DOHH2 (cell line): ENCODE measurements around the gene ZNF483.

Experiments used
- H3F3A ChIP-seq: fragments of 200-600 bp; sonication (generic), shearing (Covaris generic); 2 replicates; pipeline ENCODE4 v1.6.0; 2016; ENCODE audit warnings: antibody characterized with exemption, mild to moderate bottlenecking; ENCODE audit not compliant: control insufficient read depth, insufficient read depth
- H3K27ac ChIP-seq: fragments of 200-600 bp; sonication (generic); 2 replicates; pipeline ENCODE4 v1.5.1; 2014; ENCODE audit warnings: low read depth, mild to moderate bottlenecking, low read length, moderate library complexity
- H3K27me3 ChIP-seq: fragments of 200-600 bp; sonication (generic); 2 replicates; pipeline ENCODE4 v1.6.1; 2014; ENCODE audit warnings: mild to moderate bottlenecking, low read length, mixed read lengths; ENCODE audit not compliant: control insufficient read depth
- H3K36me3 ChIP-seq: fragments of 200-600 bp; sonication (generic); 2 replicates; pipeline ENCODE4 v1.6.1; 2014; ENCODE audit warnings: mild to moderate bottlenecking, low read length, moderate library complexity, mixed read lengths; ENCODE audit not compliant: control insufficient read depth
- H3K4me1 ChIP-seq: fragments of 200-600 bp; sonication (generic); 2 replicates; pipeline ENCODE4 v1.6.1; 2014; ENCODE audit warnings: mild to moderate bottlenecking, low read length, mixed read lengths; ENCODE audit not compliant: control insufficient read depth
- H3K4me2 ChIP-seq: fragments of 200-600 bp; sonication (generic); 2 replicates; pipeline ENCODE4 v1.6.0; 2014; ENCODE audit warnings: mild to moderate bottlenecking, low read length, moderate library complexity
- H3K4me3 ChIP-seq: fragments of 200-600 bp; sonication (generic); 2 replicates; pipeline ENCODE4 v1.5.1; 2014; ENCODE audit warnings: mild to moderate bottlenecking, low read length, mixed read lengths
- H3K79me2 ChIP-seq: fragments of 200-600 bp; sonication (generic); 2 replicates; pipeline ENCODE4 v1.6.1; 2014; ENCODE audit warnings: mild to moderate bottlenecking, low read length, mixed read lengths; ENCODE audit not compliant: control insufficient read depth
- H3K9me2 ChIP-seq: fragments of 200-600 bp; sonication (generic); replicated peaks from 2 replicates; pipeline ENCODE4 v1.6.1; 2014; ENCODE audit warnings: mild to moderate bottlenecking, low read length, mixed read lengths; ENCODE audit not compliant: control insufficient read depth
- H3K9me3 ChIP-seq: fragments of 200-600 bp; sonication (generic); 2 replicates; pipeline ENCODE4 v1.6.1; 2014; ENCODE audit warnings: antibody characterized with exemption, low read length, mixed read lengths; ENCODE audit not compliant: control insufficient read depth, insufficient read depth
- H4K20me1 ChIP-seq: fragments of 200-600 bp; sonication (generic); 2 replicates; pipeline ENCODE4 v1.6.0; 2014; ENCODE audit warnings: low read depth, mild to moderate bottlenecking, antibody characterized with exemption, low read length, moderate library complexity; ENCODE audit not compliant: control insufficient read depth, insufficient read depth
- EZH2phosphoT487 ChIP-seq: fragments of 200-600 bp; sonication (generic); IDR thresholded peaks from 2 replicates; pipeline ENCODE4 v1.6.1; 2017; ENCODE audit warnings: borderline replicate concordance, mild to moderate bottlenecking, antibody characterized with exemption, low read length, moderate library complexity, mixed read lengths
- TF ChIP-seq, protein P1 (sequence below): fragments of 200-600 bp; sonication (generic); IDR thresholded peaks from one replicate; pipeline ENCODE4 v1.5.1; 2014; ENCODE audit warnings: antibody characterized with exemption, mild to moderate bottlenecking, low read depth, low read length; ENCODE audit not compliant: poor library complexity, severe bottlenecking

The ZNF483 gene

DNA sequence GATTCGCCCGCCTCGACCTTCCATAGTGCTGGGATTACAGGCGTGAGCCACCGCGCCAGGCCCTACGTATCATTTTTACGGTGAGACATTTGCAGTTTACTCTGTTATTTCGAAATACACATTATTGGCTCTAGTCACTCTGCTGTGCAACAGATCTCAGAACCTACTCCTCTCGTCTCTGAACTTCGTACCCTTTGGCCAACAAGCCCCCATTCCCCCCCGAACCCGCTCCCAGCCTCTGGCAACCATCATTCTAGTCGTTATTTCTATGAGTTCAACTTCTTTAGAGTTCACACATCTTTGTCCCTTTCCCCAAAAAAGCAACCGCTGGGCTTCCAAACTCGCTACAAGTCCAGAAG lies 73.7 kb downstream of the ZNF483 start:
- Histone ChIP-seq H3K9me3 (no peaks in the 10 kb centered on the region), H3K36me3 (no peaks in the 10 kb centered on the region), H3F3A (no peaks in the 10 kb centered on the region), H3K9me2 (no peaks in the 10 kb centered on the region), H3K27me3 (peaks cover 33% of the 10 kb centered on the region), H3K27ac (no peak overlapping the region), H4K20me1 (no peaks in the 10 kb centered on the region), H3K4me3 (peak overlapping the region; percentile 75), H3K4me2 (peak overlapping the region; percentile 92), H3K79me2 (no peaks in the 10 kb centered on the region), H3K4me1 (peaks cover 15% of the 10 kb centered on the region)
- TF ChIP-seq, protein P1, sequence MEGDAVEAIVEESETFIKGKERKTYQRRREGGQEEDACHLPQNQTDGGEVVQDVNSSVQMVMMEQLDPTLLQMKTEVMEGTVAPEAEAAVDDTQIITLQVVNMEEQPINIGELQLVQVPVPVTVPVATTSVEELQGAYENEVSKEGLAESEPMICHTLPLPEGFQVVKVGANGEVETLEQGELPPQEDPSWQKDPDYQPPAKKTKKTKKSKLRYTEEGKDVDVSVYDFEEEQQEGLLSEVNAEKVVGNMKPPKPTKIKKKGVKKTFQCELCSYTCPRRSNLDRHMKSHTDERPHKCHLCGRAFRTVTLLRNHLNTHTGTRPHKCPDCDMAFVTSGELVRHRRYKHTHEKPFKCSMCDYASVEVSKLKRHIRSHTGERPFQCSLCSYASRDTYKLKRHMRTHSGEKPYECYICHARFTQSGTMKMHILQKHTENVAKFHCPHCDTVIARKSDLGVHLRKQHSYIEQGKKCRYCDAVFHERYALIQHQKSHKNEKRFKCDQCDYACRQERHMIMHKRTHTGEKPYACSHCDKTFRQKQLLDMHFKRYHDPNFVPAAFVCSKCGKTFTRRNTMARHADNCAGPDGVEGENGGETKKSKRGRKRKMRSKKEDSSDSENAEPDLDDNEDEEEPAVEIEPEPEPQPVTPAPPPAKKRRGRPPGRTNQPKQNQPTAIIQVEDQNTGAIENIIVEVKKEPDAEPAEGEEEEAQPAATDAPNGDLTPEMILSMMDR: no peak
- TF ChIP-seq EZH2phosphoT487: no peak

DNA sequence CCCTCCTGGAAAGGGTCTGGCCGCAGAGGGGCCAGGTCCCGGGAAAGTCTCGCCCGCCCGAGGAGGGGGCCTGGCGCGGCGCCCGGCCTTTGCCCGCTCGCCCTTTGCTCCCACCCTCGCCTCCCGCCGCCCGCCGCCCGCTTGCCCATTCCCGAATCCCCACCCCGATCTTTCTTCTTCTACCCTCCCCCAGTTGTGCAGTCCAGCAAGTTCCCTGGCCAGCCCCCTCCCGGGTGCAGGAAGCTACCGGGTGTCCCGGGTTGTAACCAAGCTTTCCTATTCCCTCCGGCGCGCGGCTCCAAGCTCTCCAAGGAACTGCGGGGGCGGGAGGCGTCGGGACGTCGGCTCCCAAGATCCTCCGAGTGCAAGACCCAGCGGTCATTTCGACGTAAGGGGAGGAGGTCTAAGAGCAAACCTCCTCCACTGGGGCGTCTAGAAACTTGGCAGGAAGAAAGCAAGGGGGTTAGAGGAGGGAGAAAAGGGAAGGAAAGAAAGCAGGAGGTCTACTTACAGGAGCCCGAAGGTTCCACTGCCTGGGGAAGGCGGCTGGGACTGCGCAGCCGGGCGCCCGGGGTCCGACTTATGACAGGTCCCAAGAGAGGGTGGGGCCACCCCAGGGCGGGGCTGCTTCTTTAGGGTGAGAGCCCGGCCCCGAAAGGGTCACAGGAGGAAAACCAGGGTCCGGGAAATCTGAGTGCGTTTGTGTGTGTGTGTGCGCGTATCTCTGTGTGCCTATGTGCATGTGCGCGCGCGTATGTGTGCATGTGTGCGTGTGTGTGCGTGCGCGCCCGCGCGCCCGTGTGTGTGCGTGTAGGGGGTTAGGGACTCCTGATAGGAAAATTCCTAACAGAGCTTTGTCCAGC lies 74.3 kb downstream of the ZNF483 start, which contains the start of gene PTGR1:
TSS of gene PTGR1 (minus strand) at position 556 of the 863 bp plus-strand sequence. CDS start 2,225 bp downstream, outside the sequence.
- Histone ChIP-seq H3K9me2 (no peaks in the 10 kb centered on the region), H3K36me3 (no peaks in the 10 kb centered on the region), H3F3A (no peaks in the 10 kb centered on the region), H3K4me2 (peak within 1 kb of the TSS; percentile 92), H4K20me1 (no peaks in the 10 kb centered on the region), H3K79me2 (no peaks in the 10 kb centered on the region), H3K9me3 (no peaks in the 10 kb centered on the region), H3K27ac (no peak within 1 kb of the TSS), H3K27me3 (peaks cover 33% of the 10 kb centered on the region), H3K4me1 (peaks cover 15% of the 10 kb centered on the region), H3K4me3 (peak within 1 kb of the TSS; percentile 75)
- TF ChIP-seq, protein P1: no peak
- peak; percentile 67; the same call in 1 of the 2 replicates for TF ChIP-seq EZH2phosphoT487

DNA sequence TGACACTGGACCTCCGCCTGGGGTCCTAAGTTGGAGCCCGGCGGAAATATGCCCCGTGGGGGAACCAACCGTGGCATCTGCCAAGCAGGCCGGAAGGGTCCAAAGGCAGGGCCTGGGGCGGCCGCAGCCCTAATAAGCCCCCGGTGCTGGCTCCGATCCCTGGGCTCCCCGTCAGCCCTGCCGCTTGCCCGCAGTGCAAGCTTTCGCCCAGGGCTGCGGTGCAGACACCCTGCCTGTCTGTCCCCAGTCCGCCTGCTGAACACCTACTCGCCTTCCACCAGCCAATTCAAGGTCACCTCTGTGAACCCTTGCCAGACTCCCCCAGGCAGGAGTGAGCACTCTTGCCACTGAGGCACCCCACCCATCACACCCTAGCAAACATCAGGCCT lies 75.0 kb downstream of the ZNF483 start:
- no peak overlapping the region for H3K4me3 ChIP-seq
- TF ChIP-seq, protein P1: no peak
- TF ChIP-seq EZH2phosphoT487: no peak

More for the DNA sequence above, 75.0 kb downstream of the ZNF483 start:
- Histone ChIP-seq H3K4me1 (peaks cover 15% of the 10 kb centered on the region), H3K36me3 (no peaks in the 10 kb centered on the region), H3K27ac (no peak overlapping the region), H4K20me1 (no peaks in the 10 kb centered on the region), H3K27me3 (peaks cover 33% of the 10 kb centered on the region), H3K79me2 (no peaks in the 10 kb centered on the region), H3K9me3 (no peaks in the 10 kb centered on the region), H3K9me2 (no peaks in the 10 kb centered on the region), H3K4me2 (no peak overlapping the region), H3F3A (no peaks in the 10 kb centered on the region)
